Right lobe of liver (tissue), 4 donors: ENCODE data around the gene CMKLR1.

Experiments
- CTCF ChIP-seq, 4 donors: fragments of 200-600 bp in 3 of 4; fragments of 450-650 bp in 1 of 4; IDR thresholded peaks; one replicate each; pipeline versions ENCODE4 v1.5.1 to v1.8.0; 2016 to 2022; ENCODE audit warnings: antibody characterized with exemption in 4 of 4, mild to moderate bottlenecking in 2 of 4
- POLR2A ChIP-seq: fragments of 450-650 bp; IDR thresholded peaks from one replicate; pipeline ENCODE4 v1.6.1; 2017; ENCODE audit warnings: antibody characterized with exemption, mild to moderate bottlenecking
- donor health status: DM: no; HTN: no; CAD: no.
- donor health status: DM: no; HTN: no; CAD: no.
- donor health status: DM: no; HTN: yes; CAD: no.

- no peak for TF ChIP-seq CTCF (IDR thresholded peaks at IDR 0.05)
- TF ChIP-seq POLR2A = no peak
Observed at GRCh38 chr12:108317308-108318234, 21.5 kb downstream of the CMKLR1 start.
